Measurements from ENCODE around the gene TFDP1. TPM values are rescaled to one million over a fixed set of nuclear protein-coding genes. Genes with fewer than 3 reads are reported as not detected.

The TFDP1 gene
- total and polyA plus RNA-seq, 4 donors, result 17.4 to 36.6 (median 33.1) TPM

GRCh38 chr13:113644800-113645199 is 60.2 kb downstream of the TFDP1 start:
- WGBS, 2 donors, result 97 to 99% methylated on average over 1 of the region's 1 CpG

GRCh38 chr13:113645329-113645728 is 60.8 kb downstream of the TFDP1 start:
- ATAC-seq (ENCODE audit: low FRiP score), result no peak
- no peaks in the 10 kb centered on the region for H3K27me3 ChIP-seq (ENCODE audit: control insufficient read depth in 1 of 2, insufficient read depth in 2 of 2, low read length in 1 of 2)

More at GRCh38 chr13:113644800-113645199, 60.2 kb downstream of the TFDP1 start:
- no peaks in the 10 kb centered on the region for H3K27me3 ChIP-seq (ENCODE audit: control insufficient read depth in 1 of 2, insufficient read depth in 2 of 2, low read length in 1 of 2)
- H3K9me3 ChIP-seq (ENCODE audit: control insufficient read depth, low read length), result no peaks in the 10 kb centered on the region
- intact Hi-C loops (cut with DNase I), result no loop called here
- no peaks in the 10 kb centered on the region for H3K4me1 ChIP-seq (ENCODE audit: control insufficient read depth in 1 of 2, insufficient read depth in 2 of 2, low read length in 2 of 2)
- H3K27ac ChIP-seq (ENCODE audit: low read depth in 1 of 2, low read length in 2 of 2), result no peak overlapping the region
- no peak for ATAC-seq (ENCODE audit: low FRiP score)
- no peak overlapping the region for H3K4me3 ChIP-seq (ENCODE audit: low read length in 2 of 2)
- peaks cover 0 to 3% of the 10 kb centered on the region in 2 donors for H3K36me3 ChIP-seq (ENCODE audit: control insufficient read depth in 1 of 2, insufficient read depth in 2 of 2, low read length in 1 of 2)
- no peak for DNase-seq

GRCh38 chr13:113646376-113646775 is 61.8 kb downstream of the TFDP1 start:
- Histone ChIP-seq H3K27me3 (ENCODE audit: control insufficient read depth in 1 of 2, insufficient read depth in 2 of 2, low read length in 1 of 2) (no peaks in the 10 kb centered on the region), H3K9me3 (ENCODE audit: control insufficient read depth, low read length) (no peaks in the 10 kb centered on the region), H3K4me1 (ENCODE audit: control insufficient read depth in 1 of 2, insufficient read depth in 2 of 2, low read length in 2 of 2) (no peaks in the 10 kb centered on the region), H3K27ac (ENCODE audit: low read depth in 1 of 2, low read length in 2 of 2) (no peak overlapping the region), H3K4me3 (ENCODE audit: low read length in 2 of 2) (no peak overlapping the region), H3K36me3 (ENCODE audit: control insufficient read depth in 1 of 2, insufficient read depth in 2 of 2, low read length in 1 of 2) (no peaks in the 10 kb centered on the region)
- 49 to 52% methylated on average over 11 of the region's 11 CpGs for WGBS, 2 donors
- intact Hi-C loops (cut with DNase I), result no loop called here
- peak; percentile 14 to 39 for DNase-seq
- no peak for ATAC-seq (ENCODE audit: low FRiP score)

More at GRCh38 chr13:113645329-113645728, 60.8 kb downstream of the TFDP1 start:
- intact Hi-C loops (cut with DNase I), result no loop called here
- Histone ChIP-seq H3K36me3 (ENCODE audit: control insufficient read depth in 1 of 2, insufficient read depth in 2 of 2, low read length in 1 of 2) (no peaks in the 10 kb centered on the region), H3K9me3 (ENCODE audit: control insufficient read depth, low read length) (no peaks in the 10 kb centered on the region), H3K27ac (ENCODE audit: low read depth in 1 of 2, low read length in 2 of 2) (no peak overlapping the region), H3K4me3 (ENCODE audit: low read length in 2 of 2) (no peak overlapping the region), H3K4me1 (ENCODE audit: control insufficient read depth in 1 of 2, insufficient read depth in 2 of 2, low read length in 2 of 2) (no peaks in the 10 kb centered on the region)
- WGBS, 2 donors, result 97 to 99% methylated on average over 9 of the region's 9 CpGs
- no peak for DNase-seq

GRCh38 chr13:113646921-113647340 is 62.4 kb downstream of the TFDP1 start:
- Histone ChIP-seq H3K9me3 (ENCODE audit: control insufficient read depth, low read length) (no peaks in the 10 kb centered on the region), H3K27me3 (ENCODE audit: control insufficient read depth in 1 of 2, insufficient read depth in 2 of 2, low read length in 1 of 2) (no peaks in the 10 kb centered on the region), H3K4me1 (ENCODE audit: control insufficient read depth in 1 of 2, insufficient read depth in 2 of 2, low read length in 2 of 2) (no peaks in the 10 kb centered on the region), H3K27ac (ENCODE audit: low read depth in 1 of 2, low read length in 2 of 2) (no peak overlapping the region), H3K36me3 (ENCODE audit: control insufficient read depth in 1 of 2, insufficient read depth in 2 of 2, low read length in 1 of 2) (no peaks in the 10 kb centered on the region), H3K4me3 (ENCODE audit: low read length in 2 of 2) (no peak overlapping the region)
- intact Hi-C loops (cut with DNase I), result no loop called here
- no peak for ATAC-seq (ENCODE audit: low FRiP score)
- 35 to 46% methylated on average over 10 of the region's 10 CpGs for WGBS, 2 donors
- peak; percentile 40 to 67 for DNase-seq

- ATAC-seq (ENCODE audit: low FRiP score), result peak; percentile 92
- H3K27me3 ChIP-seq (ENCODE audit: control insufficient read depth in 1 of 2, insufficient read depth in 2 of 2, low read length in 1 of 2), result no peaks in the 10 kb centered on the region
- H3K9me3 ChIP-seq (ENCODE audit: control insufficient read depth, low read length), result no peaks in the 10 kb centered on the region
- DNase-seq, result peak; percentile 95 to 96
- 45 to 49% methylated on average over 42 of the region's 42 CpGs for WGBS, 2 donors
- intact Hi-C loops (cut with DNase I), result no loop called here
- no peaks in the 10 kb centered on the region for H3K4me1 ChIP-seq (ENCODE audit: control insufficient read depth in 1 of 2, insufficient read depth in 2 of 2, low read length in 2 of 2)
- H3K36me3 ChIP-seq (ENCODE audit: control insufficient read depth in 1 of 2, insufficient read depth in 2 of 2, low read length in 1 of 2), result no peaks in the 10 kb centered on the region
- no peak overlapping the region for H3K4me3 ChIP-seq (ENCODE audit: low read length in 2 of 2)
- H3K27ac ChIP-seq (ENCODE audit: low read depth in 1 of 2, low read length in 2 of 2), result peak overlapping the region in 1 of 2 donors; percentile 4
Measured at GRCh38 chr13:113647351-113648215, 63.0 kb downstream of the TFDP1 start.

GRCh38 chr13:113648216-113648610 is 63.7 kb downstream of the TFDP1 start:
- H3K4me3 ChIP-seq (ENCODE audit: low read length in 2 of 2), result no peak overlapping the region
- 83 to 90% methylated on average over 13 of the region's 13 CpGs for WGBS, 2 donors
- ATAC-seq (ENCODE audit: low FRiP score), result no peak
- no peaks in the 10 kb centered on the region for H3K27me3 ChIP-seq (ENCODE audit: control insufficient read depth in 1 of 2, insufficient read depth in 2 of 2, low read length in 1 of 2)
- DNase-seq, result peak; percentile 34 to 58
- H3K27ac ChIP-seq (ENCODE audit: low read depth in 1 of 2, low read length in 2 of 2), result no peak overlapping the region
- H3K36me3 ChIP-seq (ENCODE audit: control insufficient read depth in 1 of 2, insufficient read depth in 2 of 2, low read length in 1 of 2), result no peaks in the 10 kb centered on the region
- intact Hi-C loops (cut with DNase I), result no loop called here
- H3K4me1 ChIP-seq (ENCODE audit: control insufficient read depth in 1 of 2, insufficient read depth in 2 of 2, low read length in 2 of 2), result no peaks in the 10 kb centered on the region
- H3K9me3 ChIP-seq (ENCODE audit: control insufficient read depth, low read length), result no peaks in the 10 kb centered on the region

- intact Hi-C loops (cut with DNase I), result no loop called here
- ATAC-seq (ENCODE audit: low FRiP score) (no peak), DNase-seq (peak; percentile 19 to 54)
- Histone ChIP-seq H3K4me1 (ENCODE audit: control insufficient read depth in 1 of 2, insufficient read depth in 2 of 2, low read length in 2 of 2) (no peaks in the 10 kb centered on the region), H3K36me3 (ENCODE audit: control insufficient read depth in 1 of 2, insufficient read depth in 2 of 2, low read length in 1 of 2) (no peaks in the 10 kb centered on the region), H3K4me3 (ENCODE audit: low read length in 2 of 2) (no peak overlapping the region), H3K9me3 (ENCODE audit: control insufficient read depth, low read length) (no peaks in the 10 kb centered on the region), H3K27me3 (ENCODE audit: control insufficient read depth in 1 of 2, insufficient read depth in 2 of 2, low read length in 1 of 2) (no peaks in the 10 kb centered on the region), H3K27ac (ENCODE audit: low read depth in 1 of 2, low read length in 2 of 2) (no peak overlapping the region)
- 91% methylated on average over 17 of the region's 17 CpGs for WGBS, 2 donors
Measured at GRCh38 chr13:113649212-113649611, 64.7 kb downstream of the TFDP1 start.

- Histone ChIP-seq H3K27ac (ENCODE audit: low read depth in 1 of 2, low read length in 2 of 2) (no peak overlapping the region), H3K4me3 (ENCODE audit: low read length in 2 of 2) (no peak overlapping the region), H3K36me3 (ENCODE audit: control insufficient read depth in 1 of 2, insufficient read depth in 2 of 2, low read length in 1 of 2) (no peaks in the 10 kb centered on the region), H3K9me3 (ENCODE audit: control insufficient read depth, low read length) (no peaks in the 10 kb centered on the region), H3K27me3 (ENCODE audit: control insufficient read depth in 1 of 2, insufficient read depth in 2 of 2, low read length in 1 of 2) (no peaks in the 10 kb centered on the region), H3K4me1 (ENCODE audit: control insufficient read depth in 1 of 2, insufficient read depth in 2 of 2, low read length in 2 of 2) (no peaks in the 10 kb centered on the region)
- 96 to 97% methylated on average over 15 of the region's 15 CpGs for WGBS, 2 donors
- intact Hi-C loops (cut with DNase I), result no loop called here
- DNase-seq (peak; percentile 36 to 41), ATAC-seq (ENCODE audit: low FRiP score) (no peak)
Measured at GRCh38 chr13:113650275-113650674, 65.7 kb downstream of the TFDP1 start.

GRCh38 chr13:113650731-113651148 is 66.2 kb downstream of the TFDP1 start:
- Histone ChIP-seq H3K4me3 (ENCODE audit: low read length in 2 of 2) (no peak overlapping the region), H3K4me1 (ENCODE audit: control insufficient read depth in 1 of 2, insufficient read depth in 2 of 2, low read length in 2 of 2) (no peaks in the 10 kb centered on the region), H3K9me3 (ENCODE audit: control insufficient read depth, low read length) (no peaks in the 10 kb centered on the region), H3K27ac (ENCODE audit: low read depth in 1 of 2, low read length in 2 of 2) (no peak overlapping the region), H3K36me3 (ENCODE audit: control insufficient read depth in 1 of 2, insufficient read depth in 2 of 2, low read length in 1 of 2) (no peaks in the 10 kb centered on the region), H3K27me3 (ENCODE audit: control insufficient read depth in 1 of 2, insufficient read depth in 2 of 2, low read length in 1 of 2) (no peaks in the 10 kb centered on the region)
- ATAC-seq (ENCODE audit: low FRiP score) (no peak), DNase-seq (peak; percentile 17 to 31)
- intact Hi-C loops (cut with DNase I), result no loop called here
- 94 to 96% methylated on average over 16 of the region's 16 CpGs for WGBS, 2 donors
